ENCODE measurements around the gene XYLT1. TPM values are rescaled to one million over a fixed set of nuclear protein-coding genes. Genes with fewer than 3 reads are reported as not detected.

Gene XYLT1
- total RNA-seq, 2 experiments from 2014 or later, result 7.3 to 8.9 TPM

DNA sequence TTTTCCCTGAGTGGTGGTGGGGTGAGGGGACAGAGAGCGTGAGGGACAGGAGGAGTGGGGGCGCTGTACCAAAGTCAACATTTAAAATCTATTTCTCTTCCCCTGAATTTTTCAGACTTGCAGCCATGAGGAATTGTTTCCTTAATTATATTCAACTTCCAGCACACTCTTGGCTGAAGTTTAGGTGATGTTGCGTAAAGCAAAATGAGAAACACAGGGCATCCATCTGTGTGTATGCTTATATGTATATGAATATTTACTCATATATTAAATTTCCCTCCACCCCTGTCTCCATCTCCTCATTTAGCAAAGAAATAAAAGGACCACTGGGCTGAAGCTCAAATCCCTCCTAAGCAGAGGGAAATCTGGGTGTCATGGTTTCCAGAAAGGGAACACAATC, 218.1 kb downstream of the XYLT1 start:
- ATAC-seq (no peak), DNase-seq (no peak)
- Mint-ChIP-seq H3K4me3 (no peak overlapping the region), H3K27ac (no peak overlapping the region), H3K9me3 (no peaks in the 10 kb centered on the region), H3K27me3 (no peaks in the 10 kb centered on the region), H3K4me1 (ENCODE audit: low read depth) (no peaks in the 10 kb centered on the region), H3K36me3 (ENCODE audit: low read depth) (peaks cover 3% of the 10 kb centered on the region)
- CTCF ChIA-PET, result no interaction called here
- POLR2A ChIA-PET, result no interaction called here
- intact Hi-C loops (cut with micrococcal nuclease), result no loop called here
- TF ChIP-seq, protein P1, sequence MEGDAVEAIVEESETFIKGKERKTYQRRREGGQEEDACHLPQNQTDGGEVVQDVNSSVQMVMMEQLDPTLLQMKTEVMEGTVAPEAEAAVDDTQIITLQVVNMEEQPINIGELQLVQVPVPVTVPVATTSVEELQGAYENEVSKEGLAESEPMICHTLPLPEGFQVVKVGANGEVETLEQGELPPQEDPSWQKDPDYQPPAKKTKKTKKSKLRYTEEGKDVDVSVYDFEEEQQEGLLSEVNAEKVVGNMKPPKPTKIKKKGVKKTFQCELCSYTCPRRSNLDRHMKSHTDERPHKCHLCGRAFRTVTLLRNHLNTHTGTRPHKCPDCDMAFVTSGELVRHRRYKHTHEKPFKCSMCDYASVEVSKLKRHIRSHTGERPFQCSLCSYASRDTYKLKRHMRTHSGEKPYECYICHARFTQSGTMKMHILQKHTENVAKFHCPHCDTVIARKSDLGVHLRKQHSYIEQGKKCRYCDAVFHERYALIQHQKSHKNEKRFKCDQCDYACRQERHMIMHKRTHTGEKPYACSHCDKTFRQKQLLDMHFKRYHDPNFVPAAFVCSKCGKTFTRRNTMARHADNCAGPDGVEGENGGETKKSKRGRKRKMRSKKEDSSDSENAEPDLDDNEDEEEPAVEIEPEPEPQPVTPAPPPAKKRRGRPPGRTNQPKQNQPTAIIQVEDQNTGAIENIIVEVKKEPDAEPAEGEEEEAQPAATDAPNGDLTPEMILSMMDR (IDR thresholded peaks at IDR 0.05), result no peak

DNA sequence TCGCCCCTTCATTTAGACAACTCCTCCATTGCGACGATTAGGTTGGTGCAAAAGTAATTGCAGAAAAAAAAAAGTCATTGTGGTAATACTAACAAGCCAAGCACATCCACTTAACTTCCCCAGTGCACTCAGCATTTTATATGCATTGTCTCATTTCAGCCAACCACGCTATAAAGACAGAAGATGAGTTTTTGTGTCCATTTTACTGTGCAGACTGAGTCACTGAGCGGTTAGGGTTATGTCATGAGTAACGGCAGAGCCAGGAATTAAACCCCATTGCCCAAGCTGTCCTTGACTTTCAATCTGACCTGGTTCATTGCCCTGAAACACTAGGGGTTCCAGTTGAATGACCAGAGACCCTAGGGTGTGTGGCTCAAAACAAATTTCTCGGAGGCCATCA, 218.7 kb downstream of the XYLT1 start:
- Mint-ChIP-seq H3K9me3 (no peaks in the 10 kb centered on the region), H3K27ac (no peak overlapping the region), H3K4me1 (ENCODE audit: low read depth) (peaks cover under 1% of the 10 kb centered on the region), H3K36me3 (ENCODE audit: low read depth) (peaks cover 3% of the 10 kb centered on the region), H3K27me3 (no peaks in the 10 kb centered on the region), H3K4me3 (no peak overlapping the region)
- ChIA-PET POLR2A (no interaction called here), CTCF (no interaction called here)
- TF ChIP-seq, protein P1 (IDR thresholded peaks at IDR 0.05), result no peak
- intact Hi-C loops (cut with micrococcal nuclease), result no loop called here
- DNase-seq (no peak), ATAC-seq (no peak)

DNA sequence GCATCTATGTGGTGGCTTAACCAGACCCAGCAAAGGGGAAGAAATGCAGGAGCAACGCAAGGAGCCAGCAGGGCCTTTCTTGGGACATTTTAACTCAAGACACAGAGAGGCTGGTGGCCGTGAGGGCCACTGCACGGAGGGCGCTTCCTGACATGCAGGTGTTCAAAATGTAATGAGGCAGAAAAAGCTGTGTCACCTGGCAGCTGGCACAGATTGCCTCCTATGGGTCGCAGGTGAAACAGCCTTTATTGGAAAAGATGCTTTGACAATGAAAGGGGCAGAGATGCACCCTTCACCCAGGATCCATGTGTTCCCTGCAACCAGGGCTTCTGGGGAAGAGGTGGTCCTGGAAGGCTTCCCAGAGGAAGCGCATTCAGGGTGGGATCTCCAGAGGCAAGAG, 219.3 kb downstream of the XYLT1 start:
- Mint-ChIP-seq H3K4me1 (ENCODE audit: low read depth) (peaks cover 5% of the 10 kb centered on the region), H3K27ac (no peak overlapping the region), H3K27me3 (no peaks in the 10 kb centered on the region), H3K9me3 (no peaks in the 10 kb centered on the region), H3K4me3 (no peak overlapping the region), H3K36me3 (ENCODE audit: low read depth) (peaks cover 3% of the 10 kb centered on the region)
- DNase-seq (no peak), ATAC-seq (no peak)
- POLR2A ChIA-PET, result no interaction called here
- TF ChIP-seq, protein P1 (IDR thresholded peaks at IDR 0.05), result no peak
- intact Hi-C loops (cut with micrococcal nuclease), result no loop called here
- CTCF ChIA-PET, result no interaction called here

DNA sequence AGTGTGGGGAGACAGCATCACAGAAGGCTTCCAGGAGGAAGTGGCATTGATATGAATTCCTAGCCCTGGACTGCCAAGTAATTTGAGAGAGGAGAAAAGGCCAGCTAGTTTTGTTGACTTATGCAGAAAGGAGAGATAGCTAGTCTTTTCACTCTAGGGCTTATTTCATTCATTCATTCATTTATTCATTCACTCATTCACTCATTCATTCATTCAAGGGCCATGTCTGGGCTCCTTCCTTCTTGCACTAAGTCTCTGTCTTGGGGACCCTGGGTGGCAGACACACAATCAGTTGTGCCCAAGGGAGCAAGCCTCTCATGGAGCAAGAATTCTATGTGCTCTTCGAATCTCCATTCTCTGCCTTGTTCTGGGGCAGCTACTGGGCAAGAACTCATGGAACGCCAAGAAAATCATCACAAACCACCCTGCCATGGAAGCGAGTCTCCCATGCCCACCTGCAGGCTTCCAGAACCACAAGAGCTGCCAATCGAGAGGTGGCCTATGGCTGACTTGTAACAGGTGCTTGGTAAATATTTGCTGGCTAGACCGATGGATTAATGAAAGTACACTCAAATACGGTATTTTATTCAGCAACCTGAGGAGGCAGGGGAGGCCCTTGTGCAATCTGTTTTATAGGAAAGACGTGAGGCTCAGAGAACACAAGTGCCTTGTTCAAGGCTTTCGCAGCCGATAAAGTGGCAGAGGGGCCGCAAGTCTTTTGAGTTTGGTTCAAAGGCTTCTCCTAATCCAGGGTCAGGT, 223.6 kb downstream of the XYLT1 start:
- Mint-ChIP-seq H3K4me1 (ENCODE audit: low read depth) (peaks cover 14% of the 10 kb centered on the region), H3K36me3 (ENCODE audit: low read depth) (peaks cover 4% of the 10 kb centered on the region), H3K27me3 (no peaks in the 10 kb centered on the region), H3K27ac (no peak overlapping the region), H3K9me3 (no peaks in the 10 kb centered on the region), H3K4me3 (no peak overlapping the region)
- ChIA-PET POLR2A (no interaction called here), CTCF (interaction anchor here (0.7 to 1.0 kb wide), 2 partner anchors 8 to 14 kb away, joined by 3 read pairs; no protein-coding TSS in a partner anchor)
- no peak for ATAC-seq
- no peak for DNase-seq
- intact Hi-C loops (cut with micrococcal nuclease), result no loop called here
- TF ChIP-seq, protein P1 (IDR thresholded peaks at IDR 0.05), result no peak

DNA sequence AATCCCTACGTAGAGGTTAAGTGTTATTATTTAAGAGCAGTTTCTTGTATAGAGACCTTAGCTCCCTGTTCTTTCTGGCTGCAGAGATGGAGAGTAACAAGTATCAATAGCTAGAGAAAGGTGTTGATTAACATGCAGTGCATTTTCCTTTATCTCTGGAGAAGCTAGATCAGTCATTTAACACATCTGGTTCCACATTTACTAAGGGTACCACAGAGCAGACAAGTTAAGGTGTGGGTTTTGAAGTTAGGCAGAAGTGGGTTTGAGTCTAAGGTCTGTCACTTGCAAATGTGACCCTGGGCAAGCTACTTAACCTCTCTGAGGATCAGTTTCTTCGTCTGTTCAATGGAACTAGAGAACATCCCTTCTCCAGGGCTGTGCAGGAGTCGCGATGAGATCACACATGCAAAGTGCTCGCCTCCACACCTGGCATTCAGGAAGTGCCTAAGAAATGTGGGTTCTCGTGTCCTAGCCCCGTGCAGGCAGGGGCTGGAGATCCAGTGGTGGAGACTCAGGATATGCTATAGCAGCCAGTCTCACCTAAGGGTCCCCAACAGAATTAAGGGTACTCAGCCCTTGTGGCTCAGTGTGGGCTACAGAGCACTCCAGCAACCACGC, 224.4 kb downstream of the XYLT1 start:
- ChIA-PET CTCF (interaction anchor here (1.0 kb wide), 1 partner anchor 15 kb away, joined by 3 read pairs; no protein-coding TSS in a partner anchor), POLR2A (no interaction called here)
- TF ChIP-seq, protein P1 (IDR thresholded peaks at IDR 0.05), result no peak
- ATAC-seq (no peak), DNase-seq (no peak)
- peaks cover 4% of the 10 kb centered on the region for H3K36me3 Mint-ChIP-seq (ENCODE audit: low read depth)
- no peaks in the 10 kb centered on the region for H3K27me3 Mint-ChIP-seq
- no peak overlapping the region for H3K27ac Mint-ChIP-seq
- no peak overlapping the region for H3K4me3 Mint-ChIP-seq
- H3K4me1 Mint-ChIP-seq (ENCODE audit: low read depth), result peaks cover 14% of the 10 kb centered on the region
- no peaks in the 10 kb centered on the region for H3K9me3 Mint-ChIP-seq
- intact Hi-C loops (cut with micrococcal nuclease), result no loop called here

Data from activated CD8-positive, alpha-beta T cell treated with anti-CD3 and anti-CD28 coated beads for 36 hours (primary cell).